HG02678 (cell line): ENCODE data around the gene CFAP161.
A peak's percentile ranks its signal among the peaks of the same experiment; 100 is the strongest.
"Not testable (repeated sequence)": the region's sequence is repeated elsewhere in the genome, so short reads cannot be mapped to it uniquely, and the experiment has no call there.

Experiments used
- ATAC-seq: cut with Tn5 transposase; IDR thresholded peaks from one replicate; pipeline ENCODE4 v1.9.1; 2021; ENCODE audit warnings: mild to moderate bottlenecking, moderate library complexity; ENCODE audit not compliant: unreplicated experiment

Gene CFAP161

DNA sequence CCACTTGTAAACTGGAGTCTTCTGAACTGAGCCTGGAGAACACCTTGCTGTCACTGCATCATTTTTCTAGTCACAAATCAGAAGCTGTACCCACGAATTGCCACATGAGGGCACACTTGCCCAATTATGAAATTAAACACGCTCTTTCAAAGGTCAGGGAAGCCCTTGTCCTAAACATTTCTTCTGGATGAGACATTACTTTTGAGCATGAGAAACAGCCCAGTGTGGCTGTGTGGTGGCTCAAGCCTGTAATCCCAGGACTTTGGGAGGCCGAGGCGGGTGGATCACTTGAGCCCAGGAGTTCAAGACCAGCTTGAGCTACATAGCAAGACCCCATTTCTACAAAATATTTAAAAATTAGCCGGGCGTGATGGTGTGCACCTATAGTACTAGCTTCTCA lies 27.5 kb upstream of the CFAP161 start:
- no peak for ATAC-seq

DNA sequence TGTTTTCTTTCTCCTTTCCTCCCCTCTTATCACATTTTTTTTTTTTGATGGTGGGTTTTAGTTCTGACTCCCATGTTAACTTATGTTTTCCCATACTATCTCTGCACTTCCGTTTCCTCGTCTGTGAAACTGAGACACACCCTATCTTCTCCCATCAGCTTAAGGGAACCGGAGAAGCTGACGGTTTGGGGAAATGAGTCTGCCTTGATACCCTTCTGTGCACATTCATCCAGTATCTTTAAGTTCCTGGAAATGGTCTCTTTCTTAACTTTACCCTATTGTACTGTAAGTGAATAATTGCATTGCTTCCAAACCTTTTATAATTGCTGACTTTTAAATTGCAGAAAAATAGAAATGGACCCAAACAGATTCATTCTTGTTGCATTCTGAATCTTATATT lies 26.2 kb upstream of the CFAP161 start:
- ATAC-seq = no peak

- ATAC-seq = no peak
These were observed 25.6 kb upstream of the CFAP161 start for GRCh38 chr15:81108427-81108826.

DNA sequence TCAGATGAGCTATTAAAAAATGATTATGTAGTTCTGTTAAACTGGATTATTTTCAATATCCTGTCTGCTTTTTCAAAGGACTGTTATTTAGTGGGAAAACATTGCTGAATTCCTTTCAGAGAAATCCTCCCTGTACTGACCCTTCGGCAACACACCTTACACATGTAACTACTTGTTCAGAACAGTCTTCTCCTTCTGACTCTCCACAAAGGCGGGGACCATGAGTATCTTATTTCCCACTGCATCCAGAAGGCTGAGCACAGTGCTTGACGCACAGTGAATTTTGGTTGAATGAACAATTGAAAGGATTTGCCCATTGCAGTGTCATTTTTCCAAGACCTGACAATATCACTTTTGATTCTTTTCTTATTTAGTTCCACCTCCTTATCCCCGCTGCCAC lies 23.1 kb upstream of the CFAP161 start:
- ATAC-seq = no peak

GRCh38 chr15:81111510-81112470 lies 22.3 kb upstream of the CFAP161 start:
- peak; percentile 96 for ATAC-seq

- ATAC-seq = no peak
These were observed 20.8 kb upstream of the CFAP161 start for GRCh38 chr15:81113204-81113657.

- no peak for ATAC-seq
These were observed 20.2 kb upstream of the CFAP161 start for GRCh38 chr15:81113861-81114291.

GRCh38 chr15:81115054-81115939 lies 18.8 kb upstream of the CFAP161 start:
- ATAC-seq = no peak

GRCh38 chr15:81117136-81117535 lies 16.9 kb upstream of the CFAP161 start:
- ATAC-seq = no peak

DNA sequence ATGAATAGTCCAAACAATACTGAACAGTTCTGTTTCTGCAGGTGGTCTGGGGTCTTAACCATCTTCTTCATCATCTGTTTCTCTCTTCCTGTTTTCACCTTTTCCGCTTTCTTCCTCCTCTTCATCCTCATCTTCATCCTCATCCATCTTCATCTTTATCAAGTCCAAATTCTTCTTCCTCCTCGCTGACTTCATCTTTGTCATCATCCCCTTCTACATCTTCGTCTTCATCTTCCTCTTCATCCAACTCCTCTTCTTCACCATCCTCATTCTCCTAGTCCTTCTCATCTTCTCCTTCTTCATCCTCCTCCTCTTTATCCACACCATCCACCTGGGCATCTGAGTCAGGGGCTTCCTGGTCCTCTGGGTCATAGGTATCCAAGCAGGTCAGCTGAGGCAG lies 16.5 kb upstream of the CFAP161 start:
- no peak for ATAC-seq

DNA sequence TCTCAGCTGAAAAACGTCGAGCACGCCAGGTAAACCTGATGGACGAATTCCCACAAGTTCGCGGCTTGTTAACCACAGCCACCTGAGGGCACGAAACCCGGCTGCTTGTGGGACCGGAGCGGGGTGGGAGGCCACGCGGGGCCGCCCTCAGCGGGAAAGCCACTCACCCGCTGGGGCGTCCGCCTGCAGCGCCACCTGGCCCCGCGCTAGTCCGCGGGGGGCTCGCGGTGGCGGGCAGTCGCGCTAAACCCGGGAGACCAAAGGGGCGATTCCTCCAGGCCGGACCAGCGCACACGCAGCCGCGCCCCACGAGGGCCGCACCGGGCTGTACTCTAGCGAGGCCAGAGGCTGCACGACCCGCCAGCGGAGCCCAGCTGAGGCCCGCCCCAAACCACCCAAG lies 15.7 kb upstream of the CFAP161 start:
- ATAC-seq = no peak

- no peak for ATAC-seq
These were observed 14.0 kb upstream of the CFAP161 start for GRCh38 chr15:81120069-81120468.

GRCh38 chr15:81126892-81127291 lies 7.2 kb upstream of the CFAP161 start:
- no peak for ATAC-seq

DNA sequence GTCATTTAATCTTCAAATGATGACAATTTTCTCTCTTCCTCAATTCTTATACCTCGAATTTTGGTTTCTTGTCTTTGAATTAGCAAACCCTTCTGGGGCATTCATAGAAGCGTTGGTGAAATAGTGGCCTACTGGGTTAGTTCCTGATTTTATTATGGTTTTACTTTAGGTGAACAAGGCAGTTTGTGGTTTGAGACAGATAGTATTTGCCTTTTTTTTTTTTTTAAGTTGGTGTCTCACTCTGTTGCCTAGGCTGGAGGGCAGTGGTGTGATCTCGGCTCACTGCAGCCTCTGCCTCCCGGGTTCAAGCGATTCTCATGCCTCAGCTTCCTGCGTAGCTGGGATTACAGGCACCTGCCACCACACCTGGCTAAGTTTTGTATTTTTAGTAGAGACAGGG lies 7.4 kb downstream of the CFAP161 start:
- not testable (repeated sequence) for ATAC-seq

- ATAC-seq = no peak
These were observed 11.9 kb downstream of the CFAP161 start for GRCh38 chr15:81146006-81146405.

- ATAC-seq = no peak
These were observed 12.4 kb downstream of the CFAP161 start for GRCh38 chr15:81146466-81146865.

DNA sequence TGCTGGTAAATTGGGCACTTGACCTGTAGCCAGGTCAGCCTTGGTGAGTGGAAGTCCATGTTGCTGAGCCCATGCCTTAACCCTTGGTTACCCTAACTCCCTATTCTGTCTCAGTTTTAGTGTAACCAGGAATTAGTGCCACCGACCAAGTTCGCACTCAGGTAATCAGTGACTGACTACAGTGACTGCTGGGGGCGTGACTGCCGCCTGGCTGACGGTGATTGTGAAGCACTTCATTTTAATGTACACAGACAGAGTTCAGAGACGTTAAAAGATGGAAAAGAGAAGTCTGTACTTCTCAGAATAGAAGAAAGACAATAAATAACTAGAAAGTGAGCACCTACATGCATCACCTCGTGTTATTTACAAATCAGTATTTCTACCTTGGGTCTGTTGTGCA lies 17.3 kb downstream of the CFAP161 start:
- ATAC-seq = no peak

GRCh38 chr15:81152339-81152738 lies 18.3 kb downstream of the CFAP161 start:
- ATAC-seq = no peak

- ATAC-seq = no peak
These were observed 18.7 kb downstream of the CFAP161 start for GRCh38 chr15:81152799-81153198.

GRCh38 chr15:81155375-81156218 lies 21.5 kb downstream of the CFAP161 start:
- ATAC-seq = no peak

- no peak for ATAC-seq
These were observed 22.3 kb downstream of the CFAP161 start for GRCh38 chr15:81156324-81156723.
